Activated T-helper 1 cell treated with anti-CD3 and anti-CD28 coated beads, Interleukin-2, amount 50 U/mL, for 16 hours (primary cell): ENCODE measurements around the gene KIZ.

Experiments
- DNase-seq, 2 donors: peaks; one replicate each; pipeline ENCODE4 v3.0.0-alpha.2; 2020; ENCODE audit warnings: low read depth in 1 of 2, low spot score in 1 of 2

KIZ gene

DNA sequence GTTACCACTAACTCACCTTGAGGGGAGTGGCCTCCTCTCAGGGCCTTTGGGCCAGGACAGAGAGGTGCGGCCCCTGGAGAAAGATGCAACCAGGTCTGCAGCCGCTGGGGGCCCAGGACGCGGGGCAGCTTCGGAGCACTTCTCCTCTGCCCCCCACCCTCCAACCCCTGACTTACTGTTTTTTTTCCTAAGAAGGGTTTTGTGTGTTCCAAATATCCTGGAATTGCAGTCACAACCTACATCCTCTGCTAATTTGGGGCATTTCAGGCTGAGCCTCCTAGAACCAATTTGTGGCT is 21.5 kb upstream of the KIZ start:
- DNase-seq, result no peak

DNA sequence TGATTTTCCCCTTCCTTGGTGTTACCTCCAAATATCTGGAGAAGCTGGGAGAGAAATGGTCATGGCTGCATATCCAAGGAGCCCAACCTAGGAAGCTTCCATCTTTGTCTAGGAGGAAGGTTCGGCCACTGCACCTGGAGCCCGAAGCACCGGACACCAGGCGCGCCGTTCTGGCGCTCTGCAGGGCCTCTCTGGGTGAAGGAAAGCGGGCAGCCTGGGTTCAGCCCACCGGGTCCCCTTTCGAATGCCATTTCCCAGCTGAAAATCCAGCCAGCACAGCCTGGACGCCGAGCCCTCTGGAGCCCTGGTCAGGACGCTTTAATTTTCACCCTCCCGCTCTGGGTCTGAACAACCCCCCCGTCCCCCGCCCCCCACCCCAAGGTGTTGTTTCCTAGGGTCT is 21.0 kb upstream of the KIZ start:
- no peak for DNase-seq

DNA sequence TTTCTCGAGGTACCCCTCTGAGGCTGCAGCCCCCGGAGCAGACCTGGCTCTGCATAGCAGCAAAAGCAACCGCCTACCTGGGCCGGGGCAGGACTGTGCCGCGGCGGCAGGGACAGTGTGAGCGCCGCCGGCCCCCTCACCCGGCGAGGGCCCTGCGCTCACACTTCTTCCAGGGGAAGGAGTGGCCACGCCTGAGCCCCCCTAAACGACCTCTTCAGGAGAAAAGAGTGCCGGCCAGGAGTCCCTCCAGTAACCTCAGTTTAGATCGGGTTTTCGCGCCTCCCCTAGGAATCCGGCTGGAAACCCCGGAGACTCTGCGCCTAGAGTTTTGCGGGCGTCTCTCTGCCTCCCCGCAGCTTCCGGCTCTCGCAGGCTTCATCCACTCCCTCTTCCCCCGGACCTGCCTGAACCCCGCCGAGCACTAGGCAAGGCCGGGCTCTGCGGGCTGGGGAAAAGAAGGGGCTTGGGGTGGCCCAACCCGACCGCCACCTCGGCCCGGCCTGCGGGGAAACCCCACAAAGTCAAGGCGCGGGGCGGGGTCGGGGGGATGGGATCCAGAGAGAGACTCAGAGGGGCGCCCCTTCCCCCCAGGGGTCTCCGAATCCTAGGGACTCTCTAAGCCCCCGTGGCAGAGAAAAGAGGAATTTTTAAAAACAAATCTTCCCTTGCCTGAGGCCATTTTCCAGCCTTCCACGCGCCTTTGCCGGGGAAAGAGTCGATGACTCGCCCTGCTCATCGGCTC is 20.3 kb upstream of the KIZ start:
- DNase-seq, result no peak

DNA sequence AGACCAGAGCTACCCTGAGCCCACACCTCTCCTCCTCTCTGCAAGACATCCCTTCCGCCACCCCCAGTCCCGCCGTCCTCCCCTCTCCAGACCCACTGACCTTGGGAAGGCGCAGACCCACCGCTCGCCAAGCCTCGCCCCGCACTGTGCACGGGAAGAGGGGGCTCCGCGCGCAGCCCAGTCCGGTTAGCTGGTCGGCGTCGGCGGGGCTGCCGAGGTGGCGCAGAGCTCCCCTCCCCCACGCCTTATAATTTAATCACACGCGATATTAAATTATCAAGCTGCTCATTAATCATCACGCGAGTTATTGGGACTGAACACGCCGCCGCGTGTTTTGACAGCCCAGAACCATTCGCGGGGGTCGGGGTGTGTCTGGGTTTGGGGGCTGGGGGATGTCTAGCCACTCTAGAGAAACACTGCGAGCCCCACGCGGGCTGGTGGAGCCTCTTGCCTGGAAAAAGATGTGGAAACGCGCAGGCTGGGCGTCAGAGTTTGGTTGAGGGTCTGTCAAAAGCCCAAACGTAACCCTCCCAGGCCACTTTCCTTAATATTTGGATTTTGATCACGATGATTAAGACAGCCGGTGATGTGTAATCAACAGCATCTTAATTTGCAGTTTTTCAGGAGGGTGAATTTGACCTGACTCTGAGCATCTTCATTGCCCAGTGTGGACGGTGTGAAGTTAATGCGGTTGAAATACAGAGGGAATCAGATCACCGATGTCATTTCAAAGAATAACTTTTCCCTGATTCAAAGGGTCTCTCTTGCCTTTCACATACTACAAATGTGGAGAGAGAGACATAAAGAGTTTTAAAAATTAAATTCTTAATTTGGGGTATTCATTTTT is 19.5 kb upstream of the KIZ start, which contains the start of gene LINC00237:
TSS of gene LINC00237 (minus strand) at position 188 of the 847 bp plus-strand sequence.
- DNase-seq, result no peak

DNA sequence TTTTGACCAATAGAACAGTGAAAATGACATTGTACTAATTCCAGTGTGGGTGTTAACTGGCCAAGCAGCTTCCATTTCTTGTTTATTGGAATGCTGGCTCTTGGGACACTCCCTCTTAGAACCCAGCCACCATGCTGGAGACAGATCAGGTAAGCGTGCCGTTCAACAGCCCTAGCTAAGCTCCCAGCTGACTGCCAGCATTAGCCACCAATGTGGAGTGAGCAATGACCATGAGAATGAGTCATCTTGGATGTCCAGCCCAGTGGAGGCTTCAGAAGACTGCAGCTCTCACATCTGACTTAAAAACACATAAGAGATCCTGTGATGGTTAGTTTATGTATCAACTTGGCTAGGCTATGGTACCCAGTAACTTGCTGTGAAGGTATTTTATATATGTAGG is 16.7 kb upstream of the KIZ start:
- no peak for DNase-seq

DNA sequence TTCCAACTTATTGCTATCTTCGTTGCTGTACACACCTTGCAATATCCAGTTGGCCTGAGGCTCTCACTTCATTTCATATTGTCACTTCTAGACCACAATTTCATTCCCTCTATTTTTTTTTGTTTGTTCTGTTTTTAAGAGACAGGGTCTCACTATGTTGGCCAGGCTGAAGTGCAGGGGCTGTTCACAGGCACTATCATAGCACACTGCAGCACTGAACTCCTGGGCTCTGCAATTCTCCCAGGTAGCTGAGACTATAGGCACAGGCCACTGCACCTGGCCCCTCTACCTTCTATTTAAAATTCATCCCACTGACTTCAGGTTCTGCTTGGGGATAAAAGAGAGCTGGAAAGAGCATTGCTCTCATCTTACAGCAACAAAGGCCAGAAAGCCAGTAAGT is 15.1 kb upstream of the KIZ start:
- DNase-seq, result no peak

DNA sequence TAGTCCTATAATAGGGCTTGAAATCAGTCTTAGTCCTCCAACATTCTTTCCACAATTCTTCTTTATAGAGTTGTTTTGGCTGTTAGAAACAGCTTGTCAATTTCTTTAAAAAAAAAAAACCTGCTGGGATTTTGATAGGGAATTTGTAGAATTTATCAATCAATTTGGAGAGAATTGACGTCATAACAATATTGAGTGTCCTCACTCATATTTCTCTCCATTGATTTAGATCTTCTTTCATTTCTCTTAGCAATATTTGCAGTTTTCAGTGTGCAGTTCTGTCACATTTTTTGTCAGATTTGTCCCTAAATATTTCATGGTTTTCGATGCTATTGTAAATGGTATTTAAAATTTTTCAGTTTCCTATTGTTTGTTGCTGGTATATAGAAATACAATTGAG is 14.5 kb upstream of the KIZ start:
- no peak for DNase-seq

DNA sequence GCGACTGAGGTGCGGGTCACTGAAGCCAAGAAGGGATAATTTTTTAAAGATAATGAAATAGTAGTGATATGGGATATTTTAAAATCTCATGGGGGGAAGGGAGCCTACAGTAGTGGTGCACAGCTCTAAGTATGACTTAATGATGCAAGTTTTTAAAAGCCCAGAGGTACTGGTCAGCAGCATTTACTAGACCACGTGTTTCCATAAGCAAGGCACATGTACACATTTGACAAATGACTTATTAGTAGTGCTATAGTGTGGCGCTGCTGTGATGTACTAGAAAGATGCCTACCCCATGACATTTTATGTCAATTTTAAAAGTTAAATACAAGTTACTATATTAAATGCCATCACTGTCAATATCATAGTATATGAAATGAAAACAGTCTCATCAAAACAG is 12.2 kb upstream of the KIZ start:
- no peak for DNase-seq

DNA sequence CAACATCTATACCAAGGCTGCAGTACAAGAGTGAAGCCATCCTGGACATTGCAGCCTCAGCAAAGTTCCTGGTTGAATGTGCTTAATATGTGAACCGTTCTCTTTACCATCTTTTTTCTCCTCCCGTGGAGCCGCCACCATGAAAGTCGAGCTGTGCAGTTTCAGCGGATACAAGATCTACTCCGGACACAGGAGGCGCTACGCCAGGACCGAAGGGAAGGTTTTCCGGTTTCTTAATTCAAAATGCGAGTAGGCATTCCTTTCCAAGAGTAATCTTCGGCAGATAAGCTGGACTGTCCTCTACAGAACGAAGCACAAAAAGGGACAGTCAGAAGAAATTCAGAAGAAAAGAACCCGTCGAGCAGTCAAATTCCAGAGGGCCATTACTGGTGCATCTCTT is 11.3 kb upstream of the KIZ start:
- DNase-seq, result no peak

DNA sequence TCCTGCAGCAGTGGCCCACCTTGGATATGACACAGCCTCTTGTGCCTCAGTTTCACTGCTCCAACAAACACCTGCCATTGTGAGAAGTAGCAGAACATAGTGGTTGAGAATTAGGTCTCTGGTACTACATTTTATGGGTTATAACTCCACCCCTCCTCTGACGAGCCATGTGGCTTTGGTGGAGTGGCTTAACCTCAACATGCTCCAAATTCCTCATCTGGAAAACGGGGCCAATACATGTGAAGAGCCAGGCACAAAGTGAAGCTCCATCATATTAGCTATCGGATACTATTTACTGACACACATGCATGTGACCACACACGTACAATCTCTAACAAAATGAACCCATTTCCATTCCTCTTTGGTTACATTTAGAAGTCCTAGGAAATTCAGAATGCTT is 8.4 kb upstream of the KIZ start:
- DNase-seq, result no peak

DNA sequence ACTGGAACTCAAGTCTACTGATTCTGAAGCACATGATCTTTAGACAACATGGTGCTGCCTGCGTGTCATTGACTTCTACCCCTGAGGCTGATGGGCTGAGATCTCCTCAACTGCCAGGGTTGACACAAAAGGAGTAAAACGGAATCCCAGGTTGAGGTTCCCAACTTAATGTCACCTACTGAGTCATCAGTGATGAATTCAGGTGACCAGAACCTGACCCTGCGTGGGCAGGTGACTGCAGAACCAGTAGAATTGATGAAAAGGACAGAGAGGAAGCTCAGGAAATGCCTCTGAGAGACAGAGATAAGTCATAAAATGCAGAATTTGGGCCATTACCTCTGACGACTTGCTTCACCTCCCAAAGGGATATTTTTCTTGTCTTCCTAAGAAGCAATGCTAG is 7.7 kb upstream of the KIZ start:
- no peak for DNase-seq

DNA sequence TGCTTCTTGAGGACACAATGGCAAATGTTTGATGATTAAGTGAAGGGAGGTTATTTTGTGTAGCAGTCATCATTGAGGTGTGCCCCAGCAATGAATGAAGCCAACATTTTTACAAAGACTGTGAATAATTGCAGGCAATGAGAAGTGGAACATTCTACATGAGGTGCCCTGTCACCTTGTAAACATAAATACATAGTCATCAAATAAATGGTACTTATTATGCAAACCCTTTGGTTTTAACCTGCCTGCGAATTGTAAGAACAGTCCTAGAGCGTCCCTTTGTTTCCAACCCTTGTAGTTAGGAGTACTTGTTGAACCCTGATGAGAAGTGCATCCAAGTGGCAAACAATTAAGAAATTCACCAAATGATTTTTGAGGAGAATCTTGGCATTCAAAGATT is 7.1 kb upstream of the KIZ start:
- no peak for DNase-seq

DNA sequence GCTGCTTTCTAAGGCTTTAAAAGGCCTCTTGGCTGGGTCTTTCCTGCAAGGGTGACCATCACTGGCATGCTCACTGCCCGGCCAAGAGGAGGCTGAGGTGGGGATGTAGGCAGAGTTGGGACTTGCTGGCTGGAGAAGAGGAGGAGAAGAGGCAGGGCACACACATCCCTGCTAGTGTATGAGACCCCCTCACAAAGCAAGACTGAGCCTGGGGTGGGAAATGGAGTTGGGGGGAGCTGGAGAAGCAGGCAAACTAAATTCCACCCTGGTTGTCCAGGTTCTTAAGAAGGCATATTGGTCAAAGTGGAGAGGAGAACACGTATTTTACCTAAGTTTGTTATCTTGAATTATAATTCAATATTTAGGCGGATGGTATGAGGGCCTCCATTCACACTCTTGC is 1.7 kb upstream of the KIZ start:
- DNase-seq, result no peak

DNA sequence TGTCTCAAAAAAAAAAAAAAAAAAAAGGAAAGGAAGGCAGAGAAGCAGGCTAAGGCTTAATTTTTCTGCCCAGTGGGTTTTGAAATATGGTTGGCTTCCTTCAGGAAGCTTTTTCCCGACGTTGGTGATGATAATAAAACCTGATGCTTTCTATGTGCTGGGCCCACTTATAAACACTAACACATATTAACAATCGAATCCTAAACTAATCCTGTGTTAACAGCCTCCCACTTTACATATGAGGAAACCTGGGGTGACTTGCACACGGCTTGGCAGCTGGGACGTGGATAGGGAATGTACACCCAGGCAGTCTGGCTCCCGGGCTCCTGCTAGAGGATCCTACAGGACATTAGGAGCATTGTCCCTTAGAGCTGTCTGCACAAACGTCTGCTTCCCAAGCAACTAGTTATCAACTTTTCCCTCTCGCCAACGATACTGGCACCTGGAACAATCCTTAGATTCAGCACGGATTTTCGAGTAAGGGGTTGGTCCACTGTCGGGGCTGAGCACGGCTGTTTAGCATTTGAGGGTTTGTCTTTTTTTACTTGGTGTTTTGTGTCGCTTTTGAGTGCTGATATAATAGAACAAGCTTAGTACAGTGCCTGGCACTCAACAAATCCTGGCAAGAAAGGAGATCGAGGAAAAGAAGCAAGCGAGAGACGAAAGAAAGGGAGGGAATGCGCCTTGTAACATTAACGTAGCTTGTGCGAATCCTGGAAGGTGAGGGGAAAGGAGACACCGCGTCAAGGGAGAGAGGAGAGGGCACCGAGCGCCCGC is 622 bp upstream of the KIZ start:
- no peak for DNase-seq

DNA sequence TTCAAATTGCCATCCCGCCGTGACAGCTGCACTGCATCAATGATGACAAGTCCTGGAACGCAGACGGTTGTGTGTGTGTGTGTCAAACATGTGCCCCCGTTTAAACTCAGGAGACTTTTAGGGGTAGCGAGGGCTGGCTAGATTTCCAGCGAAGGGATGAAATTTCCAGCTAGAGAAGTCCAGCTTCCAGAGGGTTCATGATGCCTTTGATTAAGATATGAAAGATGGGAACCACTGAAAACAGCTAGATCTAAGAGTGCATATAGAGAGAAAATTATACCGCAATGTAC is 644 bp downstream of the KIZ start:
- no peak for DNase-seq

DNA sequence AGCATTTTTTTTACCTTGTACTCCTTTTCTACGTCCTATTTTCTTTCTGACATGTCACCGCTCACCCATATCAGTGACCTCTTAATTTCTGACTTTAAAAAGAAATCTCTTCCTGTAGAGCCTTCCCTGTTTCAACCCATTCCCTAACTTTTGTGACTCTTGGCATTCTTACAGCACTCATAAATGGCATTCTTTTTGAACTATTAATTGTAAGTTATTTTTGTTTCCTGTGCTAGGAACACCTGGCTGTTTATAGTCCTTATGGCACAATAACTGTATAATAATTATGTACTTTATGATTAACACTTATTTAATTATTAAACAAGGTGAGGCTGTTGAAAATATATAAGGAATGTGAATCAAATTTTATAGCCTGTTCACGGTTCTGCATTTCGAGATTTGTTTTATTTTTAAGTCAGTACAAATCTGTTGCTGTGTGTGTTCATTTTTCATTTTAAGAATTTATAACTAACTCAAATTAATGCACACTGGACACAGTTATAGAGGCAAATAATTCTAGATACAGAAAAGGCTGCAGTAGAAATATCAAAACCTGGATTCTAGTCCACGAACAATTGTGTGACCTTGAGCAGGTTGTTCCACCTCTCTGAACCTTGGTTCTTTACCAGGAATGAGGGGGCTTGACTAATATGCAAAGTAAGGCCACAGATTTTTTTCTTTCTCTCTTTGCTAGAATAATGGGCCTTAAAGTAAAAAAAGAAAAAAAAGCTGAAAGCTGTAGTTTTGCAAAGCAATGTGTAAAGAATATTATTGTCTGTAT is 1.5 kb downstream of the KIZ start:
- DNase-seq, result no peak

DNA sequence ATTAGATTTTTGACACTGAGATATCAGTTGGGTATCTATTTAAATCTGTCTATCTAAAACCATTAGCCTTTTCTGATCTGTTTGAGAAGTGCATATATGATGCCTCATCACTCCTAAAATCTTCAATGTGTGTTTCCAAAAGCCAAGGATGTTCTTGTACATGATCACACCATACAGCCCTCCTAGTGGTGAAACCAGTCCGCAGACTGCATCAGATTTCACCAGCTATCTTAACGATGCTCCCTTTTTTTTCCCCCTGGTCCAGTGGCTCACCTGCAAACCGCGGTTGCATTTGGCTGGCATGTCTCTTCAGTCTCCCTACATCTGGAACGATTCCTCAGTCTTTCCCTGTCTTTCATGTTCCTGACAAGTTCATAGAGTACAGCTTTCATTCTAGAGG is 4.0 kb downstream of the KIZ start:
- DNase-seq, result no peak

DNA sequence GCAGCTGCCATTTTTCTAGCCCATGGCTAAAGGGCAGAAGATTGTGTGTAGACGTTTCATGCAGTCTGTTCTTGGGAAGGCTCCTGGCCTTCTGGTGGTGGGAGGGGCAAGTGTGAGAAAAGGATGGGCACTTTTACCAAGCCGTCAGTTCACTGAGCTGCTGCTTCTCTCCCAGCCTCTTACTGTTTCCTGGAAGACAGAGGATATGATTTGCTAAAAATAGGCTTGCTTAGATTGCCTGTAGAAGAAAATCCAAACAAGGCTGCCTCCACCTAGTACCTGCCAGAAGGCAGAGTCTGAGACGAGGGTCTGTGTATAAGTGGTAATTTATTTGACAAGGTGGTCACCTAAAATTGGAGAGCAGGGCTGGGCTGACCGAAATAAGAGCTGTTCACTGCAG is 7.5 kb downstream of the KIZ start:
- DNase-seq, result no peak

DNA sequence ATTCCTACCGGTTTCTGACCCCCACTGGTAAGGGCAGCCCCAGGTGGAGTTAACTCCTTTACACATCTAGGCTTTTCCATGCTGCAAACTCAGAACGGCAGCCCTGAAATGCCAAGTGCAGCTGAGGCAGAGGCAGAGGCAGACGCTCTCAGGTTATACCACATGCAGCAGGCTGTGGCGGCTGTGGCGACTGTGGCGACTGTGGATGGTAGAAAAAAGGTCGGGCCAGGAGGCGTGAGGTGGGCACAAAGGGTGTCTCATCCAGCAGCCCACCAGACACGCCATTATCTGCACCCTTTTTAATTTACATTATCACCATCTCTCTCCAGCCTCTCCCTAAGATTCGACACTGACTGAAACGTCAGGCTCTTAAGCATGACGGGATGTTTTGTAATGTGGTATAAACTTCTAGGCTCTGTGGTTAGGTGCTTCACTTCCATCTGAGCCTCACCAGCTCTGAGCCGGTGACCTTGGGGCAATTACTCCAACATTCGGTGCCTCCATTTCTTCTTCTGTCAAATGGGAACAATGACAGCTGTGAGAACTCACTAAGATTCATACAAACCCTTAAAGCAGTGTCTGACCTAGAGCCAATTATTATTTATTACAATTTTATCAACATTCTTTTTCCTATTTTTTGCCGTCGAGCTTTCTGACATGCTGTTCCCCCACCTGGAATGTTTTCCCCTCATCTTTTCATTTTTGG is 8.2 kb downstream of the KIZ start:
- no peak for DNase-seq

DNA sequence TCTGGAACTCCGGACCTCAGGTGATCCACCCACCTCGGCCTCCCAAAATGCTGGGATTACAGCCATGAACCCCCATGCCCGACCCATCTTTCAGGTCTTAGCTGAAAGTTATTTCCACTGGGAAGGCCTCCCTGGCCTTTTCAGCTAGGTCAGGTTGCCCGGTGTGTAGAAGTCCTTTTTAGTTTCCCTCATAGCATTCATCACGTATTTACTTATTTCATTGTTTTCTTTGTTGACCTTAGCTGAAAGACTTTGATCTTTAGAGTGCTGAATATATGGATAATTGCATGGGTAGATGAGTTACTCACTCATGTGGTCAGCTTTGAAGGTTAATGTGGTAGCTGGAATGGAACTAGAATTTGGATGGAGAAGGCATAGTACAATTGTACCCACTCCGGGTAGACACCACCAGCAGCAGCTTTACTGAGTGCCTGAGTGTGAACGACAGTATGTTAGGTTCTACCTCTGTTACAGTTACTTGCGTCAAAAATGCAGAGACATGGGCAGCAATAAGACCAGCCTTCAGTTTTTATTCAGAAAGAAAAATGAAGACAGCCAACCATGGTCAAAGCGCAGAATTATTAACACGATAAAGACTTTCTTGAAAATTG is 9.1 kb downstream of the KIZ start:
- DNase-seq, result no peak
